ENCODE measurements around the gene IGSF5. TPM values are rescaled to one million over a fixed set of nuclear protein-coding genes. Genes with fewer than 3 reads are reported as not detected.
"Not testable (repeated sequence)": the region's sequence is repeated elsewhere in the genome, so short reads cannot be mapped to it uniquely, and the experiment has no call there.

Gene IGSF5
- 0.77 and 0.80 TPM in 2 replicates for total RNA-seq
- long read RNA-seq, partial matches to known transcripts = 1 of 2 reads
- long read RNA-seq, other reads (novel, unspliced or antisense) = 1 of 2 reads

GRCh38 chr21:39744883-39745282, at the start of gene IGSF5:
IGSF5 (plus strand) TSS chr21:39745183; CDS start chr21:39745510, 327 bp downstream.
- not testable (repeated sequence) for H3K4me3 Mint-ChIP-seq; DNase-seq (ENCODE audit: low read depth, low spot score); H3K27me3 Mint-ChIP-seq (ENCODE audit: low read depth); H3K36me3 Mint-ChIP-seq (ENCODE audit: low read depth); H3K9me3 Mint-ChIP-seq; H3K4me1 Mint-ChIP-seq
- H3K27ac Mint-ChIP-seq (ENCODE audit: unreplicated experiment) = peak within 1 kb of the TSS; percentile 81

GRCh38 chr21:39696196-39696595, 48.8 kb upstream of the IGSF5 start:
- DNase-seq (ENCODE audit: low read depth, low spot score) = no peak
- no peak overlapping the region for H3K4me3 Mint-ChIP-seq
- H3K36me3 Mint-ChIP-seq (ENCODE audit: low read depth) = peaks cover 2% of the 10 kb centered on the region
- no peak overlapping the region for H3K27ac Mint-ChIP-seq (ENCODE audit: unreplicated experiment)
- peaks cover 11% of the 10 kb centered on the region for H3K4me1 Mint-ChIP-seq
- H3K27me3 Mint-ChIP-seq (ENCODE audit: low read depth) = peaks cover 4% of the 10 kb centered on the region
- H3K9me3 Mint-ChIP-seq = no peaks in the 10 kb centered on the region
- TF ChIP-seq, protein P1, sequence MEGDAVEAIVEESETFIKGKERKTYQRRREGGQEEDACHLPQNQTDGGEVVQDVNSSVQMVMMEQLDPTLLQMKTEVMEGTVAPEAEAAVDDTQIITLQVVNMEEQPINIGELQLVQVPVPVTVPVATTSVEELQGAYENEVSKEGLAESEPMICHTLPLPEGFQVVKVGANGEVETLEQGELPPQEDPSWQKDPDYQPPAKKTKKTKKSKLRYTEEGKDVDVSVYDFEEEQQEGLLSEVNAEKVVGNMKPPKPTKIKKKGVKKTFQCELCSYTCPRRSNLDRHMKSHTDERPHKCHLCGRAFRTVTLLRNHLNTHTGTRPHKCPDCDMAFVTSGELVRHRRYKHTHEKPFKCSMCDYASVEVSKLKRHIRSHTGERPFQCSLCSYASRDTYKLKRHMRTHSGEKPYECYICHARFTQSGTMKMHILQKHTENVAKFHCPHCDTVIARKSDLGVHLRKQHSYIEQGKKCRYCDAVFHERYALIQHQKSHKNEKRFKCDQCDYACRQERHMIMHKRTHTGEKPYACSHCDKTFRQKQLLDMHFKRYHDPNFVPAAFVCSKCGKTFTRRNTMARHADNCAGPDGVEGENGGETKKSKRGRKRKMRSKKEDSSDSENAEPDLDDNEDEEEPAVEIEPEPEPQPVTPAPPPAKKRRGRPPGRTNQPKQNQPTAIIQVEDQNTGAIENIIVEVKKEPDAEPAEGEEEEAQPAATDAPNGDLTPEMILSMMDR (conservative IDR thresholded peaks at IDR 0.05) = no peak

- Mint-ChIP-seq H3K4me3 (no peak overlapping the region), H3K36me3 (ENCODE audit: low read depth) (peaks cover 2% of the 10 kb centered on the region), H3K27me3 (ENCODE audit: low read depth) (peaks cover 4% of the 10 kb centered on the region), H3K9me3 (no peaks in the 10 kb centered on the region), H3K4me1 (peaks cover 11% of the 10 kb centered on the region), H3K27ac (ENCODE audit: unreplicated experiment) (no peak overlapping the region)
- TF ChIP-seq, protein P1 (conservative IDR thresholded peaks at IDR 0.05) = no peak
- DNase-seq (ENCODE audit: low read depth, low spot score) = no peak
Measured at GRCh38 chr21:39696618-39697017, 48.4 kb upstream of the IGSF5 start.

DNA sequence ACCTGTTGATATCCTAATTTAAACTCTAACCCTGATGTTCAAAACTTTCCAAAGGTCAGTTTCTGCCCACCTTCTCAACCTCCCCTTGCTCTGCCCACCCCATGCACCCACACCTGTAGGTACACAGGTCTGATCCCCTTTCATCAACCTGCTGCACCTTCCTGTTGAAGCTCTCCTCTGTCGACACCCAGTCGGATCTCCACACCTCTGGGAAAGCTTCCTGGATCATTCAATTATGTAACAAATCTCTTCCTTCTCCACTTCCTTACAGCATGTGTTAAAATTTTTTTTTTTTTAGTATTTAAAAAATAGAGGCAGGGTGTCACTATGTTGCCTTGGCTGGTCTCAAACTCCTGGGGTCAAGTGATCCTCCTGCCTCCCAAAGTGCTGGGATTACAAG, 44.7 kb upstream of the IGSF5 start:
- peaks cover 4% of the 10 kb centered on the region for H3K27me3 Mint-ChIP-seq (ENCODE audit: low read depth)
- H3K36me3 Mint-ChIP-seq (ENCODE audit: low read depth) = peaks cover 5% of the 10 kb centered on the region
- no peak for DNase-seq (ENCODE audit: low read depth, low spot score)
- H3K4me3 Mint-ChIP-seq = no peak overlapping the region
- TF ChIP-seq, protein P1 (conservative IDR thresholded peaks at IDR 0.05) = no peak
- no peaks in the 10 kb centered on the region for H3K9me3 Mint-ChIP-seq
- peak overlapping the region; percentile 59 for H3K27ac Mint-ChIP-seq (ENCODE audit: unreplicated experiment)
- peaks cover 6% of the 10 kb centered on the region for H3K4me1 Mint-ChIP-seq

GRCh38 chr21:39703578-39703977, 41.4 kb upstream of the IGSF5 start:
- Mint-ChIP-seq H3K4me1 (no peaks in the 10 kb centered on the region), H3K36me3 (ENCODE audit: low read depth) (peaks cover 2% of the 10 kb centered on the region)

DNA sequence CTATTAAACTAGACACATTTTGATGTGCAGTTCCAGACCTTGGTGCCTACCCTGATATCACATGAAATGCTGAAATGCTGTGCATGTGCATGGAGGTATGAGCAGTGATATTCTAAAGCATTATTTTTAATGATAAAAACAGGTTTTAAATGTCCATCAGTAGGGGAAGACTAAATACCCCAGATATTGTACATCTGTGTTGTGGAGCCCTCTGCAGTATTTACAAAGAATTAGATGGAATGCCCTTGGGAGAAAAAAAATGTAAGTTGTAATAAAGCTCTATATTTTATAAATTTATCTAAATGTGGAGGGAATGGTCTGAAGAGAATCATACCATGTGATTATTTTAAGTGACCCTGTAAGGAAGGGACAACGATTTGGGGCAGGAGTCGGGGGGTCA, 39.1 kb upstream of the IGSF5 start:
- Mint-ChIP-seq H3K36me3 (ENCODE audit: low read depth) (peaks cover 5% of the 10 kb centered on the region), H3K9me3 (no peaks in the 10 kb centered on the region), H3K27me3 (ENCODE audit: low read depth) (peaks cover 24% of the 10 kb centered on the region), H3K4me1 (no peaks in the 10 kb centered on the region), H3K4me3 (no peak overlapping the region), H3K27ac (ENCODE audit: unreplicated experiment) (no peak overlapping the region)
- TF ChIP-seq, protein P1 (conservative IDR thresholded peaks at IDR 0.05) = no peak
- DNase-seq (ENCODE audit: low read depth, low spot score) = no peak

More at GRCh38 chr21:39703578-39703977, 41.4 kb upstream of the IGSF5 start:
- Mint-ChIP-seq H3K27me3 (ENCODE audit: low read depth) (peaks cover 13% of the 10 kb centered on the region), H3K4me3 (no peak overlapping the region), H3K9me3 (no peaks in the 10 kb centered on the region), H3K27ac (ENCODE audit: unreplicated experiment) (no peak overlapping the region)
- no peak for DNase-seq (ENCODE audit: low read depth, low spot score)
- TF ChIP-seq, protein P1 (conservative IDR thresholded peaks at IDR 0.05) = no peak

All from neural crest cell (in vitro differentiated cells).